ENCODE data around the gene HMG20B. TPM values are rescaled to one million over a fixed set of nuclear protein-coding genes. Genes with fewer than 3 reads are reported as not detected.

HMG20B gene
- total RNA-seq, 2 experiments from 2014 or later, result 45.0 to 51.2 TPM

DNA sequence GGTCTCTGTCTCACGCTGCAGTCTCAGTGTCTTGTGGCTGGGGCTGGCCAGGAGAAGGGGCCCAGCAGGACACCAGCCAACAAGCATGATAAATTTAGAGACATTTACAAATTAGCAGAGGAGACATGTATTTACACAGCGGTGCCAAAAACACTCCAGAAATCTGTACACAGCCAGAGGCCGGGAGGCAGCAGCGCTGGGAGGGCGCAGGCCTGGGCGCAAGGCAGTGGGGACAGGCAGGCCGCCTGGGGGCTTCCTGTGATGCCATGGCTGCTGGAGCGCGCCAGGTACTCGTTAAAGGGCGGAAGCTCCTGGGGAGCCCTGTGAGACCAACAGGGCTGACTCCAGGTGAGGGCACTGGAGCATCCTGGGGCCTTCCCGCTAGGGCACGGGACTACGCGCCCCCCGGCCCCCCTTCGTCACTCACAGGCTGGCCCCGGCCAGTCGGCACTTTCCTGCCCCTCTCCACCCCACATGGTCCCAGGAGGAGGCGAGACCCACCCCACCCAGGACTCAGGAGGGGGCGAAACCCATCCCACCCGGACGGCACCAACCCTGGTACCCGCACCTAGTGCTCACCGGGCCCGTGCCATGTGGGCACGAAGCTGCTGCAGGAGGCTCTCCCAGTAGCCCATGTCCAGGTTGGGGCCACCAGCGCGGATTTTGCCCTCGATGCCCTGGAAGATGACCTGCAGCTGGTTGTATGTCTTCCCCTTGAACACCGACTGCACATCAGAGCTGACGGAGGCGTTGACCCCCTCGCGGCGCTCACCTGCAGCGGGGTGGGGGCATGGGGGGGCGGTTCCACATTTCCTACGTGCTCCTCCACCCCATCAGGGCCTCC is 41.3 kb downstream of the HMG20B start:
- ATAC-seq (no peak), DNase-seq (no peak)
- ChIA-PET CTCF (no interaction called here), POLR2A (no interaction called here)
- Mint-ChIP-seq H3K36me3 (ENCODE audit: low read depth) (peaks cover 16% of the 10 kb centered on the region), H3K4me3 (no peak overlapping the region), H3K27me3 (ENCODE audit: low read depth) (no peaks in the 10 kb centered on the region), H3K4me1 (ENCODE audit: low read depth) (peaks cover 18% of the 10 kb centered on the region), H3K27ac (no peak overlapping the region), H3K9me3 (ENCODE audit: insufficient read depth) (no peaks in the 10 kb centered on the region)

DNA sequence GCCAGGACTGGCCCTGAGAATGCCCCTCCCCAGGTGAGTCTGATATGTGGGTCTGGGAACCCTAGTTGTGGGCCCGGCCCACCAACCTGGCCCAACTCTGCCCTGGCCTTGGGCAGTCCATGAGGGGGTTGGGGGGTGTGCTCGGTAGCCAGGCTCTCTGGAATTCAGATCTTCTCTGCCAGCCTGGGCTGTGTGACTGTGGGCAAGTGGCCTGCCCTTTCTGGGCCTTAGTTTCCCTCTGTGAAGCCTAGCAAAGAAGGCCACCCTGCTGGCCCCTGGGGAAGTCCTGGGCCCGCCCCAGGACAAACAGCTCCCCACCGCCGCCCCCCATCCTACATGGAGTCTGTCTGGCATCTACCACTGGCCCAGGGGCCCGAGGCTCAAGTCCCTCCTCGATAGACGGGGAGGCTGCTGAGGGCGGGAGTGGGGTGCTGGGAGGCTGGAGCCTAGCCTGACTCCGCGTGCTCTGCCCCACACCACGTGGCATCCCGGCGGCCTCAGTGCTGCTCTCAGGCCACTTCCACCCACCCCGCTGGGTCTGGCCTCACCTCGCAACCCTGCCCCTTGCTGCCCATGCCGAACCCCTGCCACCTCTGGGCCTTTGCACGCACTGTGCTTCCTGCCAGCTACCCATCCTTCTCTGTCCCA is 42.2 kb downstream of the HMG20B start:
- no peaks in the 10 kb centered on the region for H3K9me3 Mint-ChIP-seq (ENCODE audit: insufficient read depth)
- DNase-seq, result no peak
- POLR2A ChIA-PET, result no interaction called here
- H3K27ac Mint-ChIP-seq, result no peak overlapping the region
- no peaks in the 10 kb centered on the region for H3K27me3 Mint-ChIP-seq (ENCODE audit: low read depth)
- CTCF ChIA-PET, result no interaction called here
- peaks cover 19% of the 10 kb centered on the region for H3K36me3 Mint-ChIP-seq (ENCODE audit: low read depth)
- no peak overlapping the region for H3K4me3 Mint-ChIP-seq
- H3K4me1 Mint-ChIP-seq (ENCODE audit: low read depth), result peaks cover 12% of the 10 kb centered on the region
- no peak for ATAC-seq

DNA sequence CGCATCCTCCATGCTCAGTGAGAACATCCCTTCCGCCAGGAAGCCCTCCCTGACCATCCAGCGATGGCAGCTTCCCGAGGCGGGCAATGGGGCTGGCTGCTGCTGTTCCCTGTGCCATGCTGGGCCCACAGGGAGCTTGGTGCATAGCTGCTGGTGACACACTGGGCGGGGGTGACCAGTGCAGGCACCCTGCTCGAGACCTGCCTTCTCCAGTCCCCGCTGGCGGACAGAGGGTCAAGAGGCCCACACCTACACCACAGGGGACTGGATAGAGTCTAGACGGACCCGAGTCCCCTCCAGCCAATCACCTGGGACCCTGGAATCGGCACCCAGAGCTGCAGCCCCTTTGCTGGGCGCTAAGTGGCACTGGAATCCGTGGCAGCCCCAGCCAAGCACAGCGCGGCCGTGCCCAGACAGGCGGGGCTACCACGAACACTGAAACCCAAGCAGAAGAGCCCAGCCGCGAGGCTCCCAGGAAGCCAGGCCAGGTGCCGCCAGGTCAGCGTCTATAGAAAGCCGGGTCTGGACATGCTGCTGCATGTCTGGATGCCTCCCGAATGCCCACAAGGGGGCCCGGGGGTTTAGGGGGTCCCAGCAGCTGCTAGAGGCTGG is 42.9 kb downstream of the HMG20B start:
- Mint-ChIP-seq H3K4me3 (no peak overlapping the region), H3K9me3 (ENCODE audit: insufficient read depth) (no peaks in the 10 kb centered on the region), H3K27me3 (ENCODE audit: low read depth) (no peaks in the 10 kb centered on the region), H3K36me3 (ENCODE audit: low read depth) (peaks cover 16% of the 10 kb centered on the region), H3K27ac (no peak overlapping the region), H3K4me1 (ENCODE audit: low read depth) (peaks cover 12% of the 10 kb centered on the region)
- ATAC-seq (no peak), DNase-seq (no peak)
- ChIA-PET POLR2A (no interaction called here), CTCF (no interaction called here)

DNA sequence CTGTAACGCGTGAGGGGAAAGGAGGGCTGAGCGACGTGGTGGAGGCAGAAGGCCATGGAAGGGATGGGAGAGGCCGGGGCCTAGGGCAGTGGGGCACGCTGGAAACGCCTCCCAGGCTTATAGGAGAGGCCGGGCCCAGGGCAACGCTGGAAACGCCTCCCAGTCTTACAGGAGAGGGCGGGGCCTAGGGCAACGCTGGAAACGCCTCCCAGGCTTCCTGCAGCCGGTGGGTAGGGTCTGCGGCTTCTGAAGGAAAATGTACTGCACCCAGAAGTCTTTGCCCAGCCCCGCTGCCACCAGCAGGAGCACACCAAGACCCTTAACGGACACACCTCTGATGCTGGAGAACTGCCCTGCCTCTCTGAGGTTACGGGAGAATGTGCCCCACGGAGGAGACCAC is 44.7 kb downstream of the HMG20B start:
- no peak overlapping the region for H3K4me3 Mint-ChIP-seq
- CTCF ChIA-PET, result no interaction called here
- H3K27me3 Mint-ChIP-seq (ENCODE audit: low read depth), result no peaks in the 10 kb centered on the region
- DNase-seq (peak; percentile 41), ATAC-seq (peak; percentile 55)
- no peaks in the 10 kb centered on the region for H3K9me3 Mint-ChIP-seq (ENCODE audit: insufficient read depth)
- H3K36me3 Mint-ChIP-seq (ENCODE audit: low read depth), result peaks cover 12% of the 10 kb centered on the region
- H3K4me1 Mint-ChIP-seq (ENCODE audit: low read depth), result peaks cover 12% of the 10 kb centered on the region
- POLR2A ChIA-PET, result no interaction called here
- no peak overlapping the region for H3K27ac Mint-ChIP-seq

- Mint-ChIP-seq H3K9me3 (ENCODE audit: insufficient read depth) (no peaks in the 10 kb centered on the region), H3K36me3 (ENCODE audit: low read depth) (peaks cover 12% of the 10 kb centered on the region), H3K4me3 (no peak overlapping the region), H3K27me3 (ENCODE audit: low read depth) (no peaks in the 10 kb centered on the region), H3K27ac (no peak overlapping the region), H3K4me1 (ENCODE audit: low read depth) (peaks cover 12% of the 10 kb centered on the region)
- DNase-seq, result peak; percentile 49
- POLR2A ChIA-PET, result no interaction called here
- CTCF ChIA-PET, result interaction anchor here (0.7 to 2.2 kb wide), 4 partner anchors 9 to 73 kb away, joined by 3 to 5 read pairs (median 4); partner anchors contain the start of gene GIPC3
- peak; percentile 43 for ATAC-seq
Measured at GRCh38 chr19:3618144-3618810, 45.5 kb downstream of the HMG20B start.

- ATAC-seq (no peak), DNase-seq (no peak)
- ChIA-PET CTCF (interaction anchor here (0.9 to 2.2 kb wide), 4 partner anchors 9 to 74 kb away, joined by 3 to 5 read pairs (median 5); partner anchors contain the start of gene GIPC3), POLR2A (interaction anchor here (0.7 kb wide), 1 partner anchor 71 kb away, joined by 3 read pairs; no protein-coding TSS in a partner anchor)
- H3K27ac Mint-ChIP-seq, result no peak overlapping the region
- H3K27me3 Mint-ChIP-seq (ENCODE audit: low read depth), result no peaks in the 10 kb centered on the region
- H3K36me3 Mint-ChIP-seq (ENCODE audit: low read depth), result peaks cover 10% of the 10 kb centered on the region
- no peaks in the 10 kb centered on the region for H3K9me3 Mint-ChIP-seq (ENCODE audit: insufficient read depth)
- H3K4me3 Mint-ChIP-seq, result no peak overlapping the region
- H3K4me1 Mint-ChIP-seq (ENCODE audit: low read depth), result peaks cover 13% of the 10 kb centered on the region
Measured at GRCh38 chr19:3618811-3619630, 46.3 kb downstream of the HMG20B start.

DNA sequence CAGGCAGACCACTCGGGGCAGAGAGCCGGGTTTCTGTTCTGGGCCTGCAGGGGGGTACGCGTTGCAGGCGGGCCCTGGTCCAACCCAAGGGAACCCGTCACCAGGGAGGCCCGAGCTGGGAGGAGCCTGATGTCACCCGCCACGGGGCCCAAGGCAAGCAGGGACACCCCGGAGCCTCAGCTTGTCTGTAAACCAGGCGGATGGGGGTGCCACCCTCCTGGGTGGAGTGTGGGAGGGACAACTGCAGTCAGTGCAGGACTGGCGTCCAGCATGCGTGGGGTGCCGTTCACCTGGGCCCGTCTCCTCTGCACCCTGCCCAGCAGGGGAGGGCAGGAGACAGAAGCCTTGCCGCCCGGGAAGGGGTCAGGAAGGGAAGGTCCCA is 46.9 kb downstream of the HMG20B start:
- DNase-seq, result no peak
- peaks cover 10% of the 10 kb centered on the region for H3K36me3 Mint-ChIP-seq (ENCODE audit: low read depth)
- POLR2A ChIA-PET, result interaction anchor here (0.5 to 1.1 kb wide), 2 partner anchors 10 to 241 kb away, joined by 3 to 4 read pairs; no protein-coding TSS in a partner anchor
- CTCF ChIA-PET, result interaction anchor here (1.5 to 2.2 kb wide), 2 partner anchors 11 to 75 kb away, joined by 5 read pairs; no protein-coding TSS in a partner anchor
- H3K4me3 Mint-ChIP-seq, result no peak overlapping the region
- no peaks in the 10 kb centered on the region for H3K9me3 Mint-ChIP-seq (ENCODE audit: insufficient read depth)
- H3K27ac Mint-ChIP-seq, result no peak overlapping the region
- no peaks in the 10 kb centered on the region for H3K27me3 Mint-ChIP-seq (ENCODE audit: low read depth)
- ATAC-seq, result no peak
- peaks cover 19% of the 10 kb centered on the region for H3K4me1 Mint-ChIP-seq (ENCODE audit: low read depth)

DNA sequence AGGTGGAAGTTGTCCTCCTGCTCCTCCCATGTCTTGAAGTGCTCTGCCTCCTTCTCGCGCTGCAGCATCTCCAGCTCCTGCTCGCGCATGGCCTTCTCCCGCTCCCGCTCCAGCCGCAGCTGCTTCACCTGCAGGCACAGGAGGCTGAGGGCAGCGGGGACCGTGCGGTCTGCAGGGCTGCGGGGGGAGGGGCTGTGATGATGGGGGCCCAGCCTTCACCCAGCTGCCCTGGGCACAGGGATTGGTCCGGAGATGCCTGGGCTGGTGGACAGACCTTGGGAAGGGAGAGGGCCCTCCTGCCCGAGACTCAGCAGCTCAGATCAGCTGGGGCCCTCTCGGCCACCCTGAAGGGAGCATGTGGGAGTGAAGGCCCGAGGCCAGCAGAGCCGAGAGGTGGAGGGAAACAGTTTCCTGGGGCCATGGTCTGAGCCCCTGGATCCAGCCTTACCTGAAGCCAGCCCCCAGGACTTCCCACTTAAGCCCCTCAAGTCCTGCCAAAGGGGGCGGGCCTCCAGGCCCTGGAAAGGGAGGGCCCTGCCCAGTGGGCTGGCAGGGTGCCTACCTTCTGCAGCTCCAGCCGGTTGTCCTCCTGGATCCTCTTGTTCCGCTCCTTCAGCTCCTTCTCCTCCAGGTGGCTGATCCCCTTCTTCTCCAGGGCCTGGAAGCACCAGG is 47.5 kb downstream of the HMG20B start:
- H3K9me3 Mint-ChIP-seq (ENCODE audit: insufficient read depth), result no peaks in the 10 kb centered on the region
- no peaks in the 10 kb centered on the region for H3K27me3 Mint-ChIP-seq (ENCODE audit: low read depth)
- ChIA-PET POLR2A (interaction anchor here (0.5 to 1.1 kb wide), 2 partner anchors 10 to 241 kb away, joined by 3 to 4 read pairs; no protein-coding TSS in a partner anchor), CTCF (interaction anchor here (1.4 to 2.2 kb wide), 4 partner anchors 12 to 75 kb away, joined by 3 to 5 read pairs (median 5); no protein-coding TSS in a partner anchor)
- ATAC-seq, result no peak
- H3K36me3 Mint-ChIP-seq (ENCODE audit: low read depth), result peaks cover 10% of the 10 kb centered on the region
- no peak for DNase-seq
- no peak overlapping the region for H3K27ac Mint-ChIP-seq
- peaks cover 24% of the 10 kb centered on the region for H3K4me1 Mint-ChIP-seq (ENCODE audit: low read depth)
- no peak overlapping the region for H3K4me3 Mint-ChIP-seq

- Mint-ChIP-seq H3K9me3 (ENCODE audit: insufficient read depth) (no peaks in the 10 kb centered on the region), H3K27me3 (ENCODE audit: low read depth) (no peaks in the 10 kb centered on the region), H3K4me1 (ENCODE audit: low read depth) (peaks cover 32% of the 10 kb centered on the region), H3K4me3 (no peak overlapping the region), H3K27ac (no peak overlapping the region), H3K36me3 (ENCODE audit: low read depth) (peaks cover 10% of the 10 kb centered on the region)
- ATAC-seq (no peak), DNase-seq (no peak)
- ChIA-PET POLR2A (interaction anchor here (1.1 kb wide), 1 partner anchor 11 kb away, joined by 4 read pairs; no protein-coding TSS in a partner anchor), CTCF (interaction anchor here (1.4 to 1.7 kb wide), 2 partner anchors 16 to 76 kb away, joined by 3 to 5 read pairs; no protein-coding TSS in a partner anchor)
Measured at GRCh38 chr19:3620817-3621547, 48.2 kb downstream of the HMG20B start.

DNA sequence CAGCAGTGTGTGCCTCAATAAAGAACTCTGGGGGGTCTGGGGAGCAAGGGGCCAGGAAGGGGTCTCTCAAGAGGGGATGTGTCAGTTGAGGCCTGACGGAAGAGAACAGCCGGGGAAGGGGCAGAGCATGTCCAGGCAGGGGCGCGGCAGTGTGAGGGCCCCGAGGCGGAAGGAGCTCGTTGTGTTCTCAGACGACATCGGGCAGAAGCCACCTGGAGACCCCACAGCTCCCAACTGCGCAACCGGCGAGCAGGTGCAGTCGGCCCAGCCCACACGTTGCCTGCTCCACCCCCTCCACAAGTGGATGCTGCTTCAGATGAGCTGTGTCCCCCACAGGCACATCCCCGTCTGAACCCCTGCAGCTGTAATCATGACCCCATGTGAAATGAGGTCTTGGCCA is 48.9 kb downstream of the HMG20B start:
- ATAC-seq, result no peak
- H3K4me1 Mint-ChIP-seq (ENCODE audit: low read depth), result peaks cover 36% of the 10 kb centered on the region
- CTCF ChIA-PET, result interaction anchor here (1.4 to 1.7 kb wide), 2 partner anchors 17 to 77 kb away, joined by 3 to 5 read pairs; no protein-coding TSS in a partner anchor
- no peak overlapping the region for H3K27ac Mint-ChIP-seq
- POLR2A ChIA-PET, result no interaction called here
- no peaks in the 10 kb centered on the region for H3K27me3 Mint-ChIP-seq (ENCODE audit: low read depth)
- DNase-seq, result no peak
- H3K36me3 Mint-ChIP-seq (ENCODE audit: low read depth), result peaks cover 10% of the 10 kb centered on the region
- no peak overlapping the region for H3K4me3 Mint-ChIP-seq
- no peaks in the 10 kb centered on the region for H3K9me3 Mint-ChIP-seq (ENCODE audit: insufficient read depth)

Data from activated CD8-positive, alpha-beta T cell treated with anti-CD3 and anti-CD28 coated beads, Interleukin-2, amount 10 ng/mL, durations not matched to agents 7 days and 5 days (primary cell).